Measurements from ENCODE around the gene ZNF185. TPM values are rescaled to one million over a fixed set of nuclear protein-coding genes. Genes with fewer than 3 reads are reported as not detected.

ZNF185 gene
- total and polyA plus RNA-seq, 2 donors (not counting 3 experiments of a cell fraction or from before 2014, with no cell fraction given) = 18.7 to 31.6 TPM

GRCh38 chrX:152892499-152892898, 5.4 kb upstream of the ZNF185 start:
- no peaks in the 10 kb centered on the region for H3K36me3 ChIP-seq (ENCODE audit: control insufficient read depth in 2 of 2, extremely low read depth in 1 of 2, insufficient read depth in 2 of 2, low read length in 2 of 2)
- no peak for FAIRE-seq
- H3K4me1 ChIP-seq (ENCODE audit: control insufficient read depth, extremely low read depth, insufficient read depth, low read length) = peaks cover 17% of the 10 kb centered on the region
- H2AFZ ChIP-seq (ENCODE audit: low read depth, low read length) = no peak overlapping the region
- H3K4me3 ChIP-seq (replicated peaks in 1 of 3; ENCODE audit: insufficient read depth in 1 of 3, low read depth in 1 of 3, low read length in 3 of 3) = no peak overlapping the region
- no peak overlapping the region for H3K4me2 ChIP-seq (ENCODE audit: insufficient read depth, low read length)
- ChIA-PET CTCF (no interaction called here), POLR2A (no interaction called here)
- H3K9me1 ChIP-seq (replicated peaks; ENCODE audit: control insufficient read depth, extremely low read depth, insufficient read depth, low read length) = no peaks in the 10 kb centered on the region
- intact Hi-C loops (cut with micrococcal nuclease) = no loop called here
- no peak overlapping the region for H3K9ac ChIP-seq (replicated peaks; ENCODE audit: extremely low read depth, insufficient read depth, low read length)
- no TSS peak for BruUV-seq (replicated peaks)
- no peaks in the 10 kb centered on the region for H3K9me3 ChIP-seq (replicated peaks; ENCODE audit: control insufficient read depth, insufficient read depth, low read length)
- DNase-seq (ENCODE audit: low read depth, low spot score) = no peak
- H3K27me3 ChIP-seq (ENCODE audit: control insufficient read depth in 2 of 2, insufficient read depth in 2 of 2, low read length in 2 of 2) = peaks cover 0 to 4% of the 10 kb centered on the region in 2 experiments
- TF ChIP-seq JUN (IDR thresholded peaks at IDR 0.05; ENCODE audit: borderline replicate concordance, insufficient read depth, insufficient read length, low read depth) (no peak), FOS (IDR thresholded peaks at IDR 0.05; ENCODE audit: borderline replicate concordance, insufficient read depth, low read length) (no peak), MYC (IDR thresholded peaks at IDR 0.05; ENCODE audit: low read depth, low read length) (no peak), POLR2AphosphoS5 (IDR thresholded peaks at IDR 0.05; ENCODE audit: insufficient read depth, low read depth, low read length) (no peak), EZH2 (IDR thresholded peaks at IDR 0.05; ENCODE audit: borderline replicate concordance, low read depth, low read length, severe bottlenecking) (no peak), MAX (IDR thresholded peaks at IDR 0.05; ENCODE audit: insufficient read depth, insufficient read length) (no peak), GATA2 (IDR thresholded peaks at IDR 0.05; ENCODE audit: insufficient read depth, insufficient read length, low read depth, low read length) (no peak), POLR2A (IDR thresholded peaks at IDR 0.05; ENCODE audit: low read depth, low read length) (no peak)
- TF ChIP-seq, protein P1, sequence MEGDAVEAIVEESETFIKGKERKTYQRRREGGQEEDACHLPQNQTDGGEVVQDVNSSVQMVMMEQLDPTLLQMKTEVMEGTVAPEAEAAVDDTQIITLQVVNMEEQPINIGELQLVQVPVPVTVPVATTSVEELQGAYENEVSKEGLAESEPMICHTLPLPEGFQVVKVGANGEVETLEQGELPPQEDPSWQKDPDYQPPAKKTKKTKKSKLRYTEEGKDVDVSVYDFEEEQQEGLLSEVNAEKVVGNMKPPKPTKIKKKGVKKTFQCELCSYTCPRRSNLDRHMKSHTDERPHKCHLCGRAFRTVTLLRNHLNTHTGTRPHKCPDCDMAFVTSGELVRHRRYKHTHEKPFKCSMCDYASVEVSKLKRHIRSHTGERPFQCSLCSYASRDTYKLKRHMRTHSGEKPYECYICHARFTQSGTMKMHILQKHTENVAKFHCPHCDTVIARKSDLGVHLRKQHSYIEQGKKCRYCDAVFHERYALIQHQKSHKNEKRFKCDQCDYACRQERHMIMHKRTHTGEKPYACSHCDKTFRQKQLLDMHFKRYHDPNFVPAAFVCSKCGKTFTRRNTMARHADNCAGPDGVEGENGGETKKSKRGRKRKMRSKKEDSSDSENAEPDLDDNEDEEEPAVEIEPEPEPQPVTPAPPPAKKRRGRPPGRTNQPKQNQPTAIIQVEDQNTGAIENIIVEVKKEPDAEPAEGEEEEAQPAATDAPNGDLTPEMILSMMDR (IDR thresholded peaks at IDR 0.05; ENCODE audit: extremely low read depth in 1 of 2, insufficient read depth in 1 of 2, low read depth in 1 of 2, low read length in 2 of 2) = no peak
- no peaks in the 10 kb centered on the region for H4K20me1 ChIP-seq (replicated peaks; ENCODE audit: control insufficient read depth, extremely low read depth, insufficient read depth, low read length)
- dilution Hi-C loops (cut with MboI; ENCODE audit: extremely low pct_ligation_motif_present, low sequenced_read_pairs) = no loop called here
- no peaks in the 10 kb centered on the region for H3K79me2 ChIP-seq (ENCODE audit: control insufficient read depth, insufficient read depth, low read length)
- no peak overlapping the region for H3K27ac ChIP-seq (ENCODE audit: insufficient read depth, low read depth, low read length)

All from endothelial cell of umbilical vein (primary cell).